D721Med (cell line): ENCODE results near the gene CCDC88C.

Source experiments
- DNase-seq: peaks from one replicate; pipeline ENCODE4 v3.0.0; 2011; ENCODE audit warnings: low spot score; ENCODE audit not compliant: insufficient read length
- FAIRE-seq: peaks from 2 replicates; lab custom pipeline; 2011; peaks lifted over from hg19 to GRCh38; lab: Jason Lieb, UNC
- TF ChIP-seq, protein P1 (sequence below): IDR thresholded peaks from 2 replicates; pipeline ENCODE4 v1.5.1; 2012; ENCODE audit warnings: mild to moderate bottlenecking, control low read depth; ENCODE audit not compliant: insufficient read depth; ENCODE audit errors: missing control alignments

The CCDC88C gene

GRCh38 chr14:91294153-91294552, 123.5 kb downstream of the CCDC88C start:
- TF ChIP-seq, protein P1, sequence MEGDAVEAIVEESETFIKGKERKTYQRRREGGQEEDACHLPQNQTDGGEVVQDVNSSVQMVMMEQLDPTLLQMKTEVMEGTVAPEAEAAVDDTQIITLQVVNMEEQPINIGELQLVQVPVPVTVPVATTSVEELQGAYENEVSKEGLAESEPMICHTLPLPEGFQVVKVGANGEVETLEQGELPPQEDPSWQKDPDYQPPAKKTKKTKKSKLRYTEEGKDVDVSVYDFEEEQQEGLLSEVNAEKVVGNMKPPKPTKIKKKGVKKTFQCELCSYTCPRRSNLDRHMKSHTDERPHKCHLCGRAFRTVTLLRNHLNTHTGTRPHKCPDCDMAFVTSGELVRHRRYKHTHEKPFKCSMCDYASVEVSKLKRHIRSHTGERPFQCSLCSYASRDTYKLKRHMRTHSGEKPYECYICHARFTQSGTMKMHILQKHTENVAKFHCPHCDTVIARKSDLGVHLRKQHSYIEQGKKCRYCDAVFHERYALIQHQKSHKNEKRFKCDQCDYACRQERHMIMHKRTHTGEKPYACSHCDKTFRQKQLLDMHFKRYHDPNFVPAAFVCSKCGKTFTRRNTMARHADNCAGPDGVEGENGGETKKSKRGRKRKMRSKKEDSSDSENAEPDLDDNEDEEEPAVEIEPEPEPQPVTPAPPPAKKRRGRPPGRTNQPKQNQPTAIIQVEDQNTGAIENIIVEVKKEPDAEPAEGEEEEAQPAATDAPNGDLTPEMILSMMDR: no peak
- FAIRE-seq: no peak
- DNase-seq: no peak

DNA sequence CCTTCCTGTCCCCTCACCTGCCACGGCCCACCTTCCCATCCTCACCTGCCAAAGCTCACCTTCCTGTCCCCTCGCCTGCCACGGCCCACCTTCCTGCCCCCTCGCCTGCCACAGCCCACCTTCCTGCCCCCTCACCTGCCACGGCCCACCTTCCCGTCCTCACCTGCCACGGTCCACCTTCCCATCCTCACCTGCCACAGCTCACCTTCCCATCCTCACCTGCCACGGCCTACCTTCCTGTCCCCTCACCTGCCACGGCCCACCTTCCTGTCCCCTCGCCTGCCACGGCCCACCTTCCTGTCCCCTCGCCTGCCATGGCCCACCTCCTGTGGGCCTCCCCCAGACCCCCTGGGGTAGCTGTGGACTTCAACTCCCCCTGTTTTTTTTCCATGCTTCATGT, 124.3 kb downstream of the CCDC88C start:
- no peak for DNase-seq
- FAIRE-seq: no peak
- TF ChIP-seq, protein P1: no peak

DNA sequence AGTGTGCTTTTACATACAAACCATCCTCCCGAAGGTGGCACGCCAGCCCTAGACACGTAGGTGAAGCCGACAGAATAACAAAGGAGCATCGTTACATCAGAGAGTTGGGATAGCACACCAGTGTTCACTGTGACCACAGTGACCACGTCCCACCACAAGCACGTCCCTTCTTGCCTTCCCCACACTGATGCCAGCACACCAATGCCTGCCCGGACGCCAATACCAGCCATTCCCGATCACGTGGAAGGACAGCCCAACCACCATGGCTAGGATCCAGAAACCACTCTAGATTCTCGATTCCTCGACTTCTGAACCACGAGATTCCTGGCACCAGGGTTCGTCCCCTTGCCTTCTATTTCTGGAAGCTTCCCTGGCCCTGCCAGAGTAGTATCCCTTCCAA, 125.1 kb downstream of the CCDC88C start:
- DNase-seq (no peak), FAIRE-seq (no peak)
- TF ChIP-seq, protein P1: no peak

- FAIRE-seq (no peak), DNase-seq (no peak)
- TF ChIP-seq, protein P1: no peak
These were observed 125.7 kb downstream of the CCDC88C start for GRCh38 chr14:91291786-91292405.

DNA sequence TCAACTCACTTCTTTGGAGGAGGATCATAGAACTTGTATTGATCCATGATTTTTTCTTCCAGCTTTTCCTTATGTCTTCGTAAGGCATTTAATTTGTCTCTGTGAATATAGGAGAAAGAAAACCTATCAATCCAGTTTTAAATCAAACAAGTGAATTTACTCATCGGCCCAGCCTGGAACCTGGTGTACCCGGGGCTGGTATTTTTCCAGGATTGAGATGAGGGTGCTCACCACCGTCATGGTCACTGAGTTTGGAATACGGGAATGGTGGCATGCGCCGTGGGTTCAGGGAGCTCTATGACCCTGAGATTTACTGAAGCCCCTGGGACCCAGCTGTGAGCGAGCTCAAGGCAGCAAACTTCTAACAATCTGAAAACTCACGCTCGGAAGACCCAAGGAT, 126.6 kb downstream of the CCDC88C start:
- DNase-seq (no peak), FAIRE-seq (no peak)
- TF ChIP-seq, protein P1: no peak

DNA sequence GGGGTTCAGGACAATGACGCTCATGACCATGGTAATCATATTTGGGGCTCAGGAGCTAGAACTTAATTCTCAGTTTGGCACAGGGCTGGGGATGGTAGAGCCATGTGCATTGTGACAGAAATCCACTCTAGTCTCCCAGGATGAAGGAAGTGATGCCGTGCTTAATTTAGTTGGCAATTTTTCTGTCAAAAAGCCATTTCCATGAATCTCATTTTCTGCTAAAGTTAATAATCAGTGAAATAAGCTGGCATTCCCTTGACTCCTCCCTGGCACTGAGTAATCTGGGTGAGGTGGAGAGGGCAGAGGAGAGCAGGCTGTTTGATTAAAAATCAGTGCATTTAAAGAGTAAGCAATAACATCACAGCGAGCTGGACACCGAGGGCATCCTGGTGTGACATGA, 128.2 kb downstream of the CCDC88C start:
- no peak for DNase-seq
- no peak for FAIRE-seq
- TF ChIP-seq, protein P1: no peak

- TF ChIP-seq, protein P1: no peak
- FAIRE-seq: no peak
- DNase-seq: no peak
These were observed 128.7 kb downstream of the CCDC88C start for GRCh38 chr14:91288876-91289275.
